22Rv1 (cell line): Measurements from ENCODE around the gene GSC.

Source experiments
- H3K27ac ChIP-seq: fragments of 450-650 bp; 2 replicates; pipeline ENCODE4 v1.5.1; 2017
- CTCF ChIP-seq: fragments of 450-650 bp; IDR thresholded peaks from 2 replicates; pipeline ENCODE4 v1.5.1; 2017; ENCODE audit warnings: mild to moderate bottlenecking
- ZFX ChIP-seq: fragments of 450-650 bp; IDR thresholded peaks from 2 replicates; pipeline ENCODE4 v1.6.1; 2017; ENCODE audit warnings: antibody characterized with exemption, borderline replicate concordance

The GSC gene

GRCh38 chr14:94771906-94772490 lies 2.1 kb upstream of the GSC start:
- TF ChIP-seq CTCF (no peak), ZFX (no peak)
- H3K27ac ChIP-seq = no peak overlapping the region

- TF ChIP-seq CTCF (no peak), ZFX (no peak)
- H3K27ac ChIP-seq = no peak overlapping the region
These were observed 1.4 kb upstream of the GSC start for GRCh38 chr14:94771158-94771905.

GRCh38 chr14:94770815-94771157 lies 873 bp upstream of the GSC start:
- H3K27ac ChIP-seq = no peak overlapping the region
- no peak for TF ChIP-seq CTCF
- TF ChIP-seq ZFX = no peak

- TF ChIP-seq ZFX (no peak), CTCF (no peak)
- H3K27ac ChIP-seq = no peak overlapping the region
These were observed 387 bp upstream of the GSC start for GRCh38 chr14:94770251-94770749.

- TF ChIP-seq ZFX = no peak
- no peak for TF ChIP-seq CTCF
- no peak overlapping the region for H3K27ac ChIP-seq
These were observed 1.2 kb downstream of the GSC start for GRCh38 chr14:94768521-94769390.

GRCh38 chr14:94768141-94768520 lies 1.8 kb downstream of the GSC start:
- no peak for TF ChIP-seq ZFX

GRCh38 chr14:94767321-94767878 lies 2.5 kb downstream of the GSC start:
- no peak for TF ChIP-seq ZFX
- TF ChIP-seq CTCF = no peak
- H3K27ac ChIP-seq = no peak overlapping the region

More at GRCh38 chr14:94768141-94768520, 1.8 kb downstream of the GSC start:
- no peak overlapping the region for H3K27ac ChIP-seq
